Activated CD8-positive, alpha-beta memory T cell treated with anti-CD3 and anti-CD28 coated beads, Interleukin-2, amount 50 U/mL, for 4 hours (primary cell): Measurements from ENCODE around the gene KIRREL3.

ENCODE experiments used
- DNase-seq: peaks from one replicate; pipeline ENCODE4 v3.0.0-alpha.2; 2020

KIRREL3 gene

DNA sequence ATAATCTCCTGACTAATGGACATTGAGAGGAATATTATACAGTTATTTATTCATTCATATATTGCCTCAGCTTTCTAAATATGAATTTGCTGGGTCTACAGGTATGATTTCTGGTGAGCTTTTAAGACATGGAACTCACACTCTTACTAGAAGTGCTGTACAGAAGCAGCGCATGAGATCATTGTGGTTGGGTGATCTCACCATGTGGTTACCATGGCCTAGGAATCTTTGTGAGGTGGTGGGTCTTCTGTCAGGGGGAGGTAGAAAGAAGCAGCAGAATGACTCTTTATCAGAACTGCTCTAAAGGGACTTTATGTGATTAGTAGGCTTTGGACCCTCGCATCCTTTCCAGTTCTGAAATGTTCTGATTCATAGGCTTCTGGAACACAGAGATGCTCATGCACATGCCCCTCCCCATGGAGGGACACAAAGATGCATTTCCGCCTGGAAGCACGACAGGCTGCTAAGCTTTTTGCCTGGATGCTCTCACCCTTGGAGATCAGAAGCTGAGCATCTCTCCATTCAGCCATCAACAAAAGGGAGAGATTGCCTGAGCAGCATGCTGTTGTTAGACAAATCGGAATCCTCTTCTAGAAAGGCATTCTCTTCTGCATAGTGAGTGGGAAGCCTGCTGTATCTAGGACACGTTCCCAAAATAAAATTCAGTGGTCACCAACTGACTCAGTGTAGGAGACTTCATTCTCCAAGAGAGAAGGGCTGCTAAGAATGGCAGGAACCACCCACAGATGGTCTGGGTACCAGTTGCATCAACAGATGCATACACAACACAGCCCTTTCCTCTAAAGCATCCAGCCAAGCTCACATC, 51.3 kb downstream of the KIRREL3 start:
- DNase-seq: no peak

DNA sequence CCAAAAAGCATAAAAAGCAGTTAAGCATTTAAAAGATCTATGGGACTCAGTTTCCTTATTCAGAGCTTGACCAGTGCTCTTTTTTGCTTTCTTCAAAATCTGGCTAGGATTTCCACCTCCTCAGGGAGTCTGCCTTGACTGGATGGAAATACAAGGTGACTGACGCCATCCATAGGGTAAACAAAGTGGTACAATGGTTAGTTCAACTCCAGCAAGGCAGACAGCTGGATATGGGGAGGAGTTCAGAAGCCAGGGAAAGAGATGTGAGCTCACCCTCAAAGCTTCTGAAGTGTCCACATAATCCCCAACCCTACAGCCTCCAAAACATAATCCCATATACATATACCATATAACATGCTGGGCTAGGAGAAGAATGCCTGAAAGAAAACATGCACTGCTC, 52.0 kb downstream of the KIRREL3 start:
- no peak for DNase-seq

DNA sequence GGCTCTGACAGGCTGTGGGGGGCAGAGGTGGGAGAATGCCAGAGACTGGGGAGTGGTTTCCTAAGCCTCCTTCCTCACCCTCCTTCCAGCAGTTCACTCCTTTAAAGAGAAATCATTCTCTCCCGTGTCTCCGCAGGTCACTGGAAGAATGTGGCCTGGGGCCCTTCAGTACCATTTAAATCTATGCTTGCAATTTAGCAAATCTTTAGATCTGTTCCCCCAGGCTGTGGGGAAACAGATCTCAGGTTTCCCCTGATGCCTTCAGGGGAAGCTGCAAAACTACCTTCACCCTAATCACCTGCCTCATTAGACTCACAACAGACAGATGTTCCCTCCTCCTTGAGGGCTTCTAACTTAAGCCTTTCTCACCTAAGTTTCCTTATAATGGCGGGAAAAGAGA, 55.3 kb downstream of the KIRREL3 start:
- DNase-seq: no peak

DNA sequence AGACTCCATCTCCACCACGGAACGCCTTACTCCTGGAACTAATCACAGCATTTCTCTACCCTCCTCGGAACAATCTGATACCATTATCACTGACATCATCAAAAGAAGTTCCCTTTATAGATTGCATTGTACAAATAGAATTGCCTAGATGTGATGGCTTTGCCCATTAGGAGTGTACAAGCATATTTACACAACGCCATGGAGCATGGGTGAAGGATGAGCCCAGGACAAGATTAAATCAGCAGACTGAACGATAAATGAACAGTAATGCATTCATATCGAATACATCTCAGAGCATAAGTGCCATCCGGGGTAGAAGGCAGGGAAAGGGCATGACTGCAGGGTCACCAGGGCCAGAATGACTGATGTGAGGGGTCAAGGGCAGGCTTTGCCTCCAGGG, 57.3 kb downstream of the KIRREL3 start:
- DNase-seq: no peak

DNA sequence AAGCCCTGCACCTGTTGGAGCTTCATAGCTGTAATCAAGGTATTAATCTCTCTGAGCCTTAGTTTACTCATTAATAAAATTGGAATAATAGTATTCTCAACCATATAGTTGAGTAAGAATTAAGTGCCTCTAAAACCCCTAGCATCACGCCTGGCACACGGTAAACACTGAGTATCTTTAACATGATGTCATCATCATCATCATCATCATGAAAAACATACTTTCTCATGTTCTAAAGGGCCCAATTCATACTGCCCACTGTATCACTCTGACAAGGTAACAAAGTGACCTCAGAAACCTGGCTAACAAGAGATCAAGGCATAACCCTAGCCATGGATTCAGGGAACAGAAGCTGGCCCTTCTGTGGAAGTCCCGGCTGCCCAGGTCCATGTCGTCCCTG, 58.4 kb downstream of the KIRREL3 start:
- DNase-seq: no peak

DNA sequence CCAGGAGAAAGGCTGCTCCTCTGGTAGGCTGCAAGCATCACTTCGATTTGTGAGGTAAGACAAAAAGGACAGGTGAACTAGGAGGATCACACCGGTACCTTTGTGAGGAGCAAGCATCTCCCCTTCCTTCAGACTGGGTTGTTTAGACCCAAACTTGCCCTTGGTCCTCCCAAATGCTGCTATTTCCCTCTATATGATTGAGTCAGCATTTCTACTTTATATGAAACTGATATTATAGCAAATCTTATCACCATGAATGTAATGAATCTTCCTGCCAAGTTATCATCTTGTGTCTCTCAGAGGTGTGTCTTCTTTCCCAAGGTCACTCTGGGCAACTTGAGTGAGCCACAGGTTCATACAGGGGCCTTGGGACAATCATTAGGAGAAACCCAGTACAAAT, 61.0 kb downstream of the KIRREL3 start:
- no peak for DNase-seq

DNA sequence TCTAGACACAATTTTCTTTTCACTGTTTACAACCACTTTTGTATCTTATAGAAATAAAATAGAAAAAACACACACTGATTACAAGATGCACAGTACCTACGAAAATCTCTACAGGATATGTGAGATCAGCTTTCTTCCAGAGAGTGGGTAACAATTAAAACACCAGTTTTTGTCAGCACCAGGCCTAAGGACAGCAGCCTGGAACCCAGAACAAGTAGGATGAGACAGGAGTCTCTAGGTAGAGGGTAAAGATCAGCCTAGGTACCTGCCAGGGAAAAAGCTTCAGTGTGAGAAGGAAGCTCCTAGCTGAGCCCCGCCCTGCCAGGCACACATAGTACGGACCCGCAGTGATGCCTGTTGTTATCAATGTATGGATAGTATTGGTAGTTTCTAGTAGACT, 61.9 kb downstream of the KIRREL3 start:
- DNase-seq: no peak

DNA sequence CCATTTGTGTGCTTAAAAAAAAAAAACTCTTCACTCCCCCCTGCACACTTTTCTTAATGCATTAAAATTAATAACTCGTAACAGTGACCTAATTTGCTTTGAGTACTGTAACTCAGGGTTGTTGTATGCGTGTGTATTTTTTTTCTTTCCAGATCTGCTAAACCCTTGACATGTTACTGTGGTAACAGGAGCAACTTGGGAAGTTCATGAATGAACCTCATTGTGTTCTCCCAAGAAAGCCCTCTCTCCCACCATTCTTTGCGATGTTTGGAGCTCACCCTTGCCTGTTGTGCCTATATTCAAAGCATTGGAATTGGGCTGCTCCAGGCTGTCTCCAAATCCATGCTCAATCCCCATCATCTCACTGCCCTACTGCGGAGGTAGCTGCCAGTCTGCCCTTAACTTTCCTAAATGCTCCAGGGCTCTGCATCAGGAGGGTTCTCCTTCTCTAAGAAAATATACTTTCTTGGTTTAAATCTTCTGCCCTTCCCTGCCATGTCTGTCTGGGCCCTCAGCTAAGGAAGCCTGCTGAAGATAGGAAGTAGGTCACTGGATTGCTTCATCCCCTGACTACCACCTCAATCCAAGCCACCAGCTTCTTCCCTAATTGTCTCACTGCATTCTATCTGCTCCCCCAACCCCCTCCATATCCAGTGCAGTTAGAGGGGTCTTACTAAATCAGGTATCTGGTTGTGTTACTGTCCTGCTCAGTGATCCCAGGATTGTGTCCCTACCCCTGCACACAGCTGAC, 70.3 kb downstream of the KIRREL3 start:
- DNase-seq: no peak

DNA sequence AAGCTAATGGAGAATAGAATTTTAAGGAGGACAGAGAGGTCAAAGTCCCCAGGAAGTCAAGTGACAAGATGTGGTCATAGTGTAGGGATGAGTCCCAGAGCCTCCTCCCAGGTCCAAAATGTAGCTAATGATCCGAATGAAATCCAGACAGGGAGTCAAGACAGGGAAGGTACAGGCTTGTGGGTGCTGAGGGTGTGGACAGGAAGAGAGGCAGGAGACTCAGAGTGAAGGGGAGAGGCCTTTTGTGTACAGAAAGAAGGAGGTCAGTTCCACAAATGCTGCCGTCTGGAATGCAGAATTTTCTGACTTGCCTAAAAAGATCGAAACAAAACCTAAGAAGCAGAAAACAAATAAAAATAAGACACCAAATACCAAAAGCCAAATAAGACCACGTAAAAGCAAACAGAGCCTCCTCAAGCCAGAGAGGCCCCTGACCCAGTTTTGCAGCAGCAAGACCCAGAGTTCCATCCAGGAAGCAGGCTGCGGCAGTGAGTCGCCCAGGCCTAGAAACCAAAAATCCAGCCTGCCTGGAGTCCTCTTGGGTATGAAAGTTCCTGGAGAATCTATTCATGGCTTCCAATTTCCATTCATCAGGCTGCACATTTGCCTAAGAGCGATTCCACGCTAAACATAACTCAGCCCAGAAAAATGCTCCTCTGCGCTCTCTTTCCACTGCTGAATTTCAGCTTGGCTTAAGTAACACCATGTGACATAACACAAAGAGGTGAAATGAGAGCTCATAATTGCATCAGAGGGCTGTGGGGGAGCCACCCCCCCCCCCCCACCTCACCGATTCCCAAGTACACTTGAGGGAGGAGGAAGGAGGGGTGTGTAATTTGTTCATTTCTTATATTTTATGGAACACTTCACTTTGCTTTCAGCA, 71.2 kb downstream of the KIRREL3 start:
- DNase-seq: no peak

DNA sequence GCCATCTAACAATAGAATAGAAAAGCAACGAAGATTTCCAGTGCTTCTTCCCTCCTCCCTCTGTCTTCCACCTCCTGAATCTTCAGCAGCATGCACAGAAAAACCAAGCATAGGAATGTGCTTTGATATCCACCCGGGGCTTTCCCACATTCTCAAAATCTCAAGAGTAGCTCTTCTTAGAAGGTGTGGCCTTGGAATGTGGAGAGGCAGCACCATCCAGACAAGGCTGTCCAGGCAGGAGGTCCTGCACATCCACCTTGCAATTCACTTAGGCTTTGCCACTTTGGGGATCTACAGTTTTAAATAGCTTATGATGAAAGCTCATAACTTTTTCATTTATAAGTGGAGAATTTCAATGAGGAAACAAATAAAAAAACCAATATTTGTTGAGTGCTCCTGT, 72.9 kb downstream of the KIRREL3 start:
- no peak for DNase-seq

DNA sequence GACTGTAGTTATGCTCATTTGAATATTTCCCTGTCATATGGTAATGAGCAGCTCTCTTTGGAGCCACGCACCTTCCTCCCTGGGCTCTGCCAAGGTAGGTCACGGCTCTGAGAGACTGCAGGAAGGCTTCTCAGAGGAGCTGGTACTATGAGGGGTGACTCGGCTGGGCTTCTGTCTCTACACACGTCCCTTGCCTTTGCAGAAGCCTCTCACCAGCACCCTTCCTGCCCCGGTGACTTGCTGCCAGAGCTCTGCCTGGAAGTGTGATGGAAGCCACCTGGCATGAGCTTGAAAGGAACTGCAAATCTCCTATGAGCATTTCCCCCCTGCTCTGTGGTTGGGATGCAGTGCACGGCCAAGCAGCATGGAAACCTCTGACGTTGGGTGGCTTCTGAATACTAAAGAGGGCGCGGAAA, 74.2 kb downstream of the KIRREL3 start:
- DNase-seq: no peak

DNA sequence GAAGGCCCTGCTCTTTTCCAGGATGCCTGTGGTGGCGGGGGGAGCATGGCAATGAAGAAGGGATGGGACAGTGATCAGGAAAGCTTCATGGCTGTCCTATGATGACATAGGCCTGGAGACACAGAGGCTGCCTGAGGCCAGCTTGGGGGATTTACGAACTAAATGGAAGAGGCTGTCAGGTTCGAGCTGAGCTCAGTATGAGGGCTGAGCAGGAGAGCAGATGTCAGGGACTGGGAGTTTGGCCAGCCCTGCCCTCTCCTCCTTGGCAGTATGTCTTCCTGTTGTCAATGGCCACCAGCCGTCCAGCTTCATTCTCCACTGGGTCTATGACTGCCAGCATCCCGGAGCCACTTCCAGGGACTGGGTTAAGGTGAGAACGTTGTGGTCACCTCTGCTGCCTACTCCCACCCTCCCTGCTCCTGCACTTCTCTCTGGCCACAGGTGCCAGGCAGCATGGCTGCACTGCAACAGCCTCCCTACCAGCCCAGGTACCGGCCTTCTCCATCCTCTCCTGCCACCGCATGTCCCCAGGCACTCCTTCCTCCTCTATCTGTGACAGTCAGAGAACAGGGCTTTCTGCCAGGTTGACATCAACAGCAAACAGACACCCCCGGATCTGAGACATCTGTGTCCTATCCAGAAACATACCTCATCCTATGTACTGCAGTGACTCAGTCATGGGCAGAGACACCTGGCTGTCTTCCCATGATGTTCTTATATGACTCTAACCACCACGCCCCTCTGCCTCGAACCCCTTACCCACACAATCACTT, 75.1 kb downstream of the KIRREL3 start:
- DNase-seq: no peak

DNA sequence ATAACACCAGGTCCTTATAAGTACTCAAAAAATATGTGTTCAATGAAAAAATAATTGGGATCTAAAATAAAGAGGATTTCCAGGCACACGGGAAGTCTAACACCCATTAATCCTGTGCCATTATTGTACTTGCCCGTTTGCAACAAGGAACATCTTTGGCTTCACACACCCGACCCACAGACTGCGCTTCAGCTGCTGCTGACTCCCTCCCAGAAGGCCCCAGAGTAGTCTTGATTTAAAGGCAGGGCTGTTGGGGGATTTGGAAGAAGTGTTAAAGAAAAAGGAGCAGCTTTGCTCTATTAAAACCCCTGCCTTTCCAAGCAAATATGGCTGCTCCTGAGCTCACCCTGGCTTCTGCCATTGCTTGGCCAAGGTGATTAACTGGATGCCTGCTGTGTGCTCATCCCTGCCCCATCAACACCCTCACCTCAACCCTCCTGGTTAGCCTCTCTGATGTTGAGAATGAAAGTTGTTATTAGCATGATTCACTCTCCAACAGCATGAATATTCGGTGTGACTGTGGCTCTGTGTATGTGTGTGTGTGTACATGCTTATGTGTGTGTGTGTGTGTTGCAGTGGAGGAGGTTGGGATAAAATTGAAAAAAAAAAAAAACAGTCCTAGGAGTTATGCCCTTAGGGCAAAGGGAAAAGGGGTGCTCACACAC, 76.1 kb downstream of the KIRREL3 start:
- no peak for DNase-seq

DNA sequence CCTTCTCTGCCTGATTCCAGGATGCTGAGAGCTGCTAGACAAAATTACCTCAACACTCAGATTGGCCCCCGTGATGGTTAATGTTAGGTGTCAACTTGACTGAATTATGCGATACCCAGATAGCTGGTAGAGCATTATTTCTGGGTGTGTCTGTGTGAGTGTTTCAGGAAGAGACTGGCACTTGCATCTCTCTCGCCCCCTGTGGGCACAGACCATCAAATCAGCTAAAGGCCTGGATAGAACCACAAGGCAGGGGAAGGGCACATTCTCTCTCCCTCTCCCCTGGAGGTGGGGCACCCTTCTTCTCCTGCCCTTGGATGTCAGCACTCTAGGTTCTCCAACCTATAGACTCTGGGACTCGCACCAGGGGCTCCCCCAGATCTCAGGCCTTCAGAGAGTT, 79.7 kb downstream of the KIRREL3 start:
- DNase-seq: no peak

DNA sequence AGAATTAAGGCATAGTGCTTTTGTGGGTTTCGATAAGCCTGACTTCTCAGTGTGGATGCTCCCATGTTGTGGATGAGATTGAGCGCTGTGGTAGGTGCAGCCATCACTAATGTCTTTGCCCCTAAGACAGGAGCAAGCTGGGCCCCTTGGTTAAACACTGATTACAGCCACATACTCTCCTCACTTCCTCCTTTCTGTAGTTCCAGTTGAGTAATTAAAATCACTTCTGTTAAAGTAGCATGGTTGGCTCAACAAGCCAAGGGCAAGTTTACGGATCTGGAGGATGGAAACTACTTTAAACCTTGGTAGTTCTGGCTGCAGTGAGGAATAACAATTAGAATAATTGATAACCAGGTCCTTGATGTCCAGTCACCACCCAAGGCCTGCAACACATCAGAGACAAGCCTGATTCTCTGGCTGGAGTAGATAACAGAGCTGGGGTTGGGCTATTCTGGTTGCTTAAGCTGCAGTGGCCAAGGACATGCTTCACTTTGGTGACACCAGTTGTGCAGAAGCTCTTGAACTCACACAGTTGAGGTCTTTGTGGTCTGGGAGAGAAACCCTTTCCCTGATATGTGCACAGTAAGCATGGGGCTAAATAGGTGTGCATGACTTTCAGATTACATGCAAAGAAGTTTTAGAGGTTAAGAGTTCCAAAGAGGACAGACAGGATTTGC, 81.3 kb downstream of the KIRREL3 start:
- DNase-seq: no peak

DNA sequence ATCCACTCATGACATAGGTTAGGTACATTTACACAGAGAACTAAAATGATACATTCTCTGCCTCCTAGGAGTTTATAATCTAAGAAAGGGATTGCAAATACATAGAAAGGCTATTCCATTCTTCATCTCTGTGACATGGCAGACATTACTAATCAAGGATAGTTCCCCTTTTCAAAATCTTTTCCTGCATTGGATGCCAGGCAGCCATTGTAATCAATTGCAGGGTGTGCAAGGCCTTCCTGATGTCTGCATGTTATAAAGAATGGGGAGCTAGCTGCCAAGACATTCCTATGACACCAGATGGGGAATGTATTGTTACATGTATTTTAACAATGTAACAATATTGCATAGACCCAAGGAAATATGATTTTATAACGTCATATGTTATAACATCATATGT, 82.0 kb downstream of the KIRREL3 start:
- no peak for DNase-seq

DNA sequence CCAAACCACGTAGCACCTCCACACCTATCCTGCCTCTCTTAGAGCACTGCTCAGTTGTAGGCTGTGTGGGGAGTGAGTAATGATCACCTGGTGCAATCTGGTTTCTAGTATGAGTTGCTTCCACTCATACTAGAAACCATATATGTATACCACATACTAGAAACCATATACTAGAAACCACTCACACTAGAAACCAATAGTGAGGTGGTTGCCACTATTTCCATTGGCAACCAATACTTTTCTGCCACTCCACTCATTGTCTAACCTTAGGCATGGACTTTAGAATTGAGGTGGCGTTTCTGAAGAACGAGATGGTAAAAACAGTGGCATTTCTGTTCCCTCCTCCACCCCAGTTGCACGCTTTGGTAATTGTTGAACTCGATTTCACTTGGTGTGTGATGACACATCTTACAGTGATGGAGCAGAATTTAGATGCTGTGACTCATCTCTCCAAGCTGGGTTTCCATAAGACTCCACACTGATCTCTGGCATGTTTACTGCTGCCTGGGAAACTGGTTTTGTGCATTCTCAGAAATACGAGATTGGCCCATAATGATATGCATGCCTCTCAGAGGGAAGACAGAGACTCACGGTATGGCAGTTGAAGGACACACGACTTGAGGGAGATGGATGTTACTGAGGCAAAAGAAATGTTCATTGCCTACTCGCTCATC, 82.9 kb downstream of the KIRREL3 start:
- no peak for DNase-seq

DNA sequence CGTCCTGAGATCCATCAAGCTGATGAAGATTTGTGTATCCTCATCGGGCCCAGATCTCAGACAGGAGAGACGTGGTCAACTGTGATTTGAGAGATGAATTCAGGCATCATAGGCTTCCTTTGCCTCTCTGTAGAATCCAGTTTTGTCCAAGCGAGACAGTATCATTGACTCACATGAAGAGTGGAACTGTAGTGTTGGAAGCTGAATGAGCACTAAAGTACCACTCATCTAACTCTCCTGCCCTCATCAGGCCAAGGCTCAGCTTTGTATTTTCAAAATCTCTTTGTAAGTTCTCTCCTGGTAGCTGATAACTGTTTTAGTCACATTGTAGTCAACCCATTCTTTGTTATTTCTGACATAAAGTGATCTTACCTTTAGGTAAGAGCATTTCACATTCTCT, 85.1 kb downstream of the KIRREL3 start:
- no peak for DNase-seq

DNA sequence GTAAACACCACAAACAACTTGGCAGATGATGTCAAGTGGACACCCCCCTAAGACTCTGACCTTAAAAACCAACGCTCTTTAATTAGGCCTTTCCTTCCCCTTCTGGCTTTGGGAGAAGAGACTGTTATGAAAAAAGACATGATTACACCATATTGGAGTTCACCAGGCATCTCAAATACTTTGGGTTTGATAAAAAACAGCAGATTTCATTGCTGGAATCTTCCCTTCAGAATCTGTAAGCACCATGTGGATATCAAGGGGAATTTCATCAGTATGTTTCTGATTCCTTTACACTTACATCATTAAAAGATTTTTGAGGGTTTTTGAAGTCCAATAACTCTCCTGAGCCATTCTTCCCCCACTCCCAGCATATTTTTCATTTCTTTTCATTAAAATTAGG, 85.6 kb downstream of the KIRREL3 start:
- no peak for DNase-seq

DNA sequence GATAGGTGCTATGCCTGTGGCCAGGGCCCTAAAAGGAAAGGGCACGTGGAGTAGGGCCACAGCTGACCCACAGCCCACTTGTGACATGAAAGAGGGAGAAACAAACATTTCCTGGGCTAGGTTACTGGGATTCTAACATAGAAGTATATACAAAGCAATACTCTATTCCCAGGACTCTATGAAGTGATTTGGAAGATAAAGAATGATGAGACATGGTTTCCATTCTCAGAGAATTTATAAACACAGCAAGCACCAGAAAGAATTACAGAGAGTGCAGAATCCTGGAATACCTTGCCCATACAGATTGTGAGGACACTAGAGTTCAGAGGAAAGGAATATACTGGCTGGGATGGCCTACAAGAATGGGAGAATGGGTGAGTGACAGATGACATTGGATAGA, 86.4 kb downstream of the KIRREL3 start:
- no peak for DNase-seq

DNA sequence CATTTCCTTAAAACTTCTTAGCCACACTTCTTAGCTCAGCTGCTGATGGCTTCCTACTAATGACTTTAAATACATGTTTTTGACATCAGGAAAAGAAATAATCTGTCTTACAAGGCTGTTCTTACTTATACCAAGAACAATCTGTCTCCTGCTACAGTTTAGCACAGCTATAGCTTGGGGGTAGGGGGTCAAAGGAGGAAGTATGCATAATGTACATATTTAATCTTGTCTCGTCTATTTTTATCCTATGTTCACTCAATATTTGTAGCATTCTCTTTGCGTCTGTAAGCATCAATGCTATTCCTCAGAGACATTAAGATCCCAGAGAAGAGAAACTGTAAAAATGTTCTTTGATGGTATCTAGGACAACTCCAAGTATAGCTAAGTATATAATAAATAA, 96.0 kb downstream of the KIRREL3 start:
- DNase-seq: no peak
